ENCODE results near the gene SEL1L3. TPM values are rescaled to one million over a fixed set of nuclear protein-coding genes. Genes with fewer than 3 reads are reported as not detected.

SEL1L3 gene
- total and polyA plus RNA-seq, 7 donors, result 3.5 to 65.6 (median 8.1) TPM

- Histone ChIP-seq H3K27me3 (no peaks in the 10 kb centered on the region), H3K36me3 (no peaks in the 10 kb centered on the region), H3K9me3 (no peaks in the 10 kb centered on the region), H3K27ac (no peak overlapping the region), H3K4me3 (no peak overlapping the region), H3K4me1 (no peaks in the 10 kb centered on the region)
- TF ChIP-seq POLR2AphosphoS5 (IDR thresholded peaks at IDR 0.05) (no peak), EP300 (IDR thresholded peaks at IDR 0.05) (no peak), POLR2A (IDR thresholded peaks at IDR 0.05) (no peak), CTCF (IDR thresholded peaks at IDR 0.05) (no peak)
- intact Hi-C loops (cut with DNase I), result no loop called here
- 88 to 90% methylated on average over 12 of the region's 12 CpGs for WGBS, 2 donors
- no peak for DNase-seq
Observed at GRCh38 chr4:25795566-25796454, 67.0 kb downstream of the SEL1L3 start.

DNA sequence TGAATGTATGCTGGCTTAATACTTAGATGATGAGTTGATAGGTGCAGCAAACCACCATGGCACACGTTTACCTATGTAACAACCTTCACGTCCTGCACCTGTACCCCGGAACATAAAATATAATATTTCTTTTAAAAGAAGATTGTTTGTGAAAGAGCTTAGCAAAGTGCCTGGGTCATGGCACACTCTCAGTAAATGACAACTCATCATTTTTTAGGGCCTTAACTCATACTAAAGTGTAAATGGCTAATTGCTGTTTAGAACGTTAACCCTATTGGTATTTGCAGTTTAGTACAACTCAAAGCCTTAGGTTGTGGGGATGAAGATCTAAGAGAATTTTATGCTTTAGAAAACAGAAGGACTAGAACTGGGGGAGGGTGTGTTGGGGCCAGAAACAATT is 67.7 kb downstream of the SEL1L3 start:
- no peaks in the 10 kb centered on the region for H3K36me3 ChIP-seq
- no peak for DNase-seq
- no peaks in the 10 kb centered on the region for H3K9me3 ChIP-seq
- 95 to 96% methylated on average over 4 of the region's 4 CpGs for WGBS, 2 donors
- no peak overlapping the region for H3K4me3 ChIP-seq
- no peaks in the 10 kb centered on the region for H3K27me3 ChIP-seq
- TF ChIP-seq POLR2AphosphoS5 (IDR thresholded peaks at IDR 0.05), result no peak
- TF ChIP-seq POLR2A (IDR thresholded peaks at IDR 0.05), result no peak
- H3K4me1 ChIP-seq, result no peaks in the 10 kb centered on the region
- no peak overlapping the region for H3K27ac ChIP-seq
- intact Hi-C loops (cut with DNase I), result no loop called here

- no peaks in the 10 kb centered on the region for H3K36me3 ChIP-seq
- WGBS, 2 donors, result 93 to 95% methylated on average over 4 of the region's 4 CpGs
Observed at GRCh38 chr4:25792876-25793275, 69.9 kb downstream of the SEL1L3 start.

DNA sequence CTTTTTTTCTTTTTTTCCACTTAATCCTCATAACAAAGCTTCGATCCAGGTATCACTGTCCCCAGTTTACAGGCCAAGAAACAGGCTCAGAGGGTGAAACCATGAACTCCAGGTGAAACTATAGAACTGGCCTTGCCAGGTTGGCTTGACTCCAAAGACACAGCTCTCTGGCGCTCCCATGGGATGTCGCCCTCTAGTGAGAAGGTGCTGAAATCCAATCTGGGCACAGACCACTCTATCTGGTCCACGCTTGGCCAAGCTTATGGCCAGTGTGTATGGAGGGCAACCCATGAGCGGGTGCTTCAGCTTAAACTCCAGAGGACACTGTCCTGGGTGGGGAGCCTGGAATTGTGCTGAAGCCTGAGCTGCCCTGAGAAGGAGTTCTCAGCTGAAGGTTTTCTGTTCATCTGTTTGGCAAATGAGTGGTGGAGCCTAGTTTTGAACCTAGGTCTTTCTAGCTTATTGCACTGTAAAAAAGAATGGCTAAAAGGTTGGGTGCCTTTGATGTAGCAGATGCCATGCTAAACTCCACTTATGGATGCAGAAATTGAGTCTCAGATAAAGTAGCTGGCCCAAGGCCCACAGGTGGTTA is 70.5 kb downstream of the SEL1L3 start:
- intact Hi-C loops (cut with DNase I), result no loop called here
- Histone ChIP-seq H3K4me3 (no peak overlapping the region), H3K36me3 (no peaks in the 10 kb centered on the region), H3K27ac (no peak overlapping the region), H3K4me1 (no peaks in the 10 kb centered on the region), H3K9me3 (no peaks in the 10 kb centered on the region), H3K27me3 (no peaks in the 10 kb centered on the region)
- TF ChIP-seq POLR2A (IDR thresholded peaks at IDR 0.05) (no peak), CTCF (IDR thresholded peaks at IDR 0.05) (no peak), EP300 (IDR thresholded peaks at IDR 0.05) (no peak)
- no peak for DNase-seq
- 44 to 81% methylated on average over 5 of the region's 5 CpGs for WGBS, 2 donors

More at GRCh38 chr4:25792876-25793275, 69.9 kb downstream of the SEL1L3 start:
- DNase-seq, result no peak
- intact Hi-C loops (cut with DNase I), result no loop called here
- Histone ChIP-seq H3K27me3 (no peaks in the 10 kb centered on the region), H3K27ac (no peak overlapping the region), H3K4me3 (no peak overlapping the region), H3K9me3 (no peaks in the 10 kb centered on the region), H3K4me1 (no peaks in the 10 kb centered on the region)
- no peak for TF ChIP-seq POLR2A (IDR thresholded peaks at IDR 0.05)
- no peak for TF ChIP-seq EP300 (IDR thresholded peaks at IDR 0.05)
- no peak for TF ChIP-seq CTCF (IDR thresholded peaks at IDR 0.05)
- TF ChIP-seq POLR2AphosphoS5 (IDR thresholded peaks at IDR 0.05), result no peak

GRCh38 chr4:25790024-25790423 is 72.8 kb downstream of the SEL1L3 start:
- no peaks in the 10 kb centered on the region for H3K27me3 ChIP-seq
- H3K4me3 ChIP-seq, result no peak overlapping the region
- H3K36me3 ChIP-seq, result no peaks in the 10 kb centered on the region
- intact Hi-C loops (cut with DNase I), result no loop called here
- no peaks in the 10 kb centered on the region for H3K9me3 ChIP-seq
- no peaks in the 10 kb centered on the region for H3K4me1 ChIP-seq
- DNase-seq, result no peak
- no peak for TF ChIP-seq POLR2AphosphoS5 (IDR thresholded peaks at IDR 0.05)
- TF ChIP-seq EP300 (IDR thresholded peaks at IDR 0.05), result no peak
- no peak for TF ChIP-seq POLR2A (IDR thresholded peaks at IDR 0.05)
- TF ChIP-seq CTCF (IDR thresholded peaks at IDR 0.05), result no peak
- H3K27ac ChIP-seq, result no peak overlapping the region
- WGBS, 2 donors, result 92 to 94% methylated on average over 5 of the region's 5 CpGs

Data from sigmoid colon (tissue), 7 donors.